GM12891 (cell line): ENCODE results near the gene PPP2R2B.

Source experiments
- POLR2A ChIP-seq: IDR thresholded peaks from 2 replicates; pipeline ENCODE4 v1.6.1; 2011; ENCODE audit warnings: low read depth, low read length, control low read depth
- POLR2AphosphoS5 ChIP-seq: IDR thresholded peaks from 2 replicates; pipeline ENCODE4 v1.6.1; 2011; ENCODE audit warnings: low read depth, low read length, control low read depth
- POU2F2 ChIP-seq: IDR thresholded peaks from 2 replicates; pipeline ENCODE4 v1.6.1; 2011; ENCODE audit warnings: low read depth, mild to moderate bottlenecking, control low read depth, low read length, moderate library complexity
- TAF1 ChIP-seq: IDR thresholded peaks from 2 replicates; pipeline ENCODE4 v1.6.1; 2011; ENCODE audit warnings: low read depth, low read length, control low read depth

DNA sequence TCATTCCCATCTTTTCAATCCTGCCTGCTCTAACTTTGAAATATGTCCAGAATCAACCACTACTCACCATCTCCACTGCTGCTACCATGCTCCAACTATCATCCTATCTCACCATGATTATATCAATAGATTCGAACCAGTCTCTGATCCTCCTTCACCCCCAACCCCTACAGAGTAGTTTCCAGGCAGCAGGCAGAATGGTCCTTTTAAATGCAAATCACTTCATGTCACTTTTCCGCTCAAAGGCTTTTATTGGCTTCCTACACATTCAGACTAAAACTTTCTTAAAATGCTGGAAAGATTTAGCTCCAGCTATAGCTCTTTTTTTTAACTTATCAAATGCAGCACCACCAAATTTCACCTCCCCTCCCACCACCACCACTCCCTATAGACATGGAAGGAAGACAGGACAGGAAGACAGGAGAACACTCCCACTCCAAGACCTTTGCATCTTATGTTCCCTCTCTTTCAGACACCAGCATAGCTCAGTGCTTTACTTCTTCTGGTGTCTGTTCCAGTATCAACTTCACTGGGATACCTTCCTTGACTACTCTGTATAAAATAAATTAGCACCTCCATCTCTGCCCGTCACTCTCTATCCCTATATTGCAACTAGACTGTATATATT, 9.9 kb upstream of the PPP2R2B start:
- TF ChIP-seq POLR2A: no peak
- no peak for TF ChIP-seq POU2F2
- no peak for TF ChIP-seq POLR2AphosphoS5
- TF ChIP-seq TAF1: no peak
